CD8-positive, alpha-beta memory T cell (primary cell): ENCODE results near the gene EDC3. TPM values are rescaled to one million over a fixed set of nuclear protein-coding genes. Genes with fewer than 3 reads are reported as not detected.
A peak's percentile ranks its signal among the peaks of the same experiment; 100 is the strongest.

Experiments used
- CTCF ChIA-PET: fragments of 350-600 bp; sonication (Branson Sonifier 250); formaldehyde crosslinking; loops from one replicate; lab custom pipeline; 2021; ENCODE audit warnings: antibody characterized with exemption; lab: Charles Lee
- POLR2A ChIA-PET: fragments of 350-600 bp; sonication (Branson Sonifier 250); formaldehyde crosslinking; loops from one replicate; lab custom pipeline; 2021; ENCODE audit warnings: antibody characterized with exemption; lab: Charles Lee
- DNase-seq, 5 donors: peaks; one replicate each; pipeline versions ENCODE4 v3.0.0 to v3.0.0-alpha.2; 2020 to 2022; ENCODE audit warnings: mixed read lengths in 1 of 5
- H3K27ac ChIP-seq: one replicate; pipeline ENCODE4 v1.7.0; 2013; ENCODE audit warnings: low read depth, mild to moderate bottlenecking, low read length, moderate library complexity
- H3K27me3 ChIP-seq: 2 replicates; pipeline ENCODE4 v1.7.0; 2013; ENCODE audit warnings: low read length, mild to moderate bottlenecking; ENCODE audit not compliant: insufficient read depth, poor library complexity, severe bottlenecking
- H3K36me3 ChIP-seq: 2 replicates; pipeline ENCODE4 v1.7.0; 2013; ENCODE audit warnings: mild to moderate bottlenecking, low read length, moderate library complexity; ENCODE audit not compliant: insufficient read depth
- H3K4me1 ChIP-seq: 2 replicates; pipeline ENCODE4 v1.7.0; 2013; ENCODE audit warnings: mild to moderate bottlenecking, low read length, moderate library complexity; ENCODE audit not compliant: insufficient read depth
- H3K4me3 ChIP-seq: 2 replicates; pipeline ENCODE4 v1.7.0; 2013; ENCODE audit warnings: mild to moderate bottlenecking, low read length
- H3K9me3 ChIP-seq: 2 replicates; pipeline ENCODE4 v1.7.0; 2013; ENCODE audit warnings: mild to moderate bottlenecking, low read length
- H3K27ac Mint-ChIP-seq, 8 donors: one replicate each; pipeline ENCODE4 v1.8.0; 2020 to 2021; ENCODE audit warnings: mixed read lengths in 8 of 8, mild to moderate bottlenecking in 6 of 8, inconsistent platforms in 3 of 8, moderate library complexity in 3 of 8
- H3K27me3 Mint-ChIP-seq, 2 donors: one replicate each; pipeline ENCODE4 v1.8.0; 2020 to 2021; ENCODE audit warnings: mixed read lengths in 2 of 2, mild to moderate bottlenecking in 1 of 2, moderate library complexity in 1 of 2
- H3K36me3 Mint-ChIP-seq, 3 donors: one replicate each; pipeline ENCODE4 v1.8.0; 2020 to 2021; ENCODE audit warnings: mixed read lengths in 3 of 3, inconsistent platforms in 1 of 3, mild to moderate bottlenecking in 1 of 3
- H3K4me1 Mint-ChIP-seq, 3 donors: one replicate each; pipeline ENCODE4 v1.8.0; 2020 to 2021; ENCODE audit warnings: mixed read lengths in 3 of 3, inconsistent platforms in 1 of 3, mild to moderate bottlenecking in 1 of 3
- H3K4me3 Mint-ChIP-seq, 7 donors: one replicate each; pipeline ENCODE4 v1.8.0; 2020 to 2021; ENCODE audit warnings: mixed read lengths in 7 of 7, mild to moderate bottlenecking in 6 of 7, moderate library complexity in 4 of 7, inconsistent platforms in 2 of 7
- H3K9me3 Mint-ChIP-seq, 5 donors: one replicate each; pipeline ENCODE4 v1.8.0; 2020 to 2022; ENCODE audit warnings: mixed read lengths in 5 of 5, mild to moderate bottlenecking in 3 of 5, moderate library complexity in 2 of 5, inconsistent platforms in 1 of 5
- polyA plus RNA-seq: library from polyadenylated mRNA; unstranded; fragments of 300-500 nt; fragmentation: Illumina TruSeq; gene quantifications from one replicate; pipeline ENCODE4 v1.2.3, GENCODE V29; 2021
- total RNA-seq, 2 experiments: library from RNA; stranded (reverse); gene quantifications; one replicate each; pipeline ENCODE4 v1.2.3, GENCODE V29; 2021

The EDC3 gene
- total and polyA plus RNA-seq, 3 experiments from 2014 or later = 29.9 to 52.0 (median 50.9) TPM

GRCh38 chr15:74723754-74724334, 28.0 kb upstream of the EDC3 start:
- Mint-ChIP-seq H3K4me3 (peak overlapping the region in 2 of 7 donors; percentile 20 to 63), H3K4me1 (peaks cover 3 to 12% (median 7%) of the 10 kb centered on the region in 3 donors), H3K27me3 (peaks cover 8 to 9% of the 10 kb centered on the region in 2 donors), H3K27ac (peak overlapping the region in 1 of 8 donors; percentile 21), H3K9me3 (no peaks in the 10 kb centered on the region), H3K36me3 (no peaks in the 10 kb centered on the region)
- Histone ChIP-seq H3K36me3 (no peaks in the 10 kb centered on the region), H3K27me3 (peaks cover 3% of the 10 kb centered on the region), H3K4me1 (peaks cover 7% of the 10 kb centered on the region), H3K9me3 (no peaks in the 10 kb centered on the region), H3K4me3 (no peak overlapping the region), H3K27ac (no peak overlapping the region)
- peak in 2 of 5 donors; percentile 5 to 25 for DNase-seq
- POLR2A ChIA-PET = no interaction called here
- CTCF ChIA-PET = interaction anchor here (2.6 kb wide), 1 partner anchor 45 kb away, joined by 14 read pairs; no protein-coding TSS in a partner anchor

- no peaks in the 10 kb centered on the region for H3K36me3 ChIP-seq
- H3K27me3 ChIP-seq = peaks cover 3% of the 10 kb centered on the region
- no peaks in the 10 kb centered on the region for H3K9me3 ChIP-seq
- no peak overlapping the region for H3K4me3 ChIP-seq
- Mint-ChIP-seq H3K9me3 (no peaks in the 10 kb centered on the region), H3K4me3 (no peak overlapping the region), H3K4me1 (peaks cover 3 to 12% (median 7%) of the 10 kb centered on the region in 3 donors), H3K27ac (no peak overlapping the region), H3K27me3 (peaks cover 8 to 9% of the 10 kb centered on the region in 2 donors), H3K36me3 (no peaks in the 10 kb centered on the region)
- ChIA-PET POLR2A (no interaction called here), CTCF (no interaction called here)
- H3K27ac ChIP-seq = no peak overlapping the region
- no peak for DNase-seq
- H3K4me1 ChIP-seq = peaks cover 7% of the 10 kb centered on the region
Measured at GRCh38 chr15:74723187-74723586, 27.4 kb upstream of the EDC3 start.

GRCh38 chr15:74722591-74722990, 26.8 kb upstream of the EDC3 start:
- H3K27me3 Mint-ChIP-seq = peaks cover 8 to 9% of the 10 kb centered on the region in 2 donors
- no peaks in the 10 kb centered on the region for H3K36me3 ChIP-seq
- no peaks in the 10 kb centered on the region for H3K36me3 Mint-ChIP-seq
- H3K27me3 ChIP-seq = peaks cover 3% of the 10 kb centered on the region
- ChIA-PET CTCF (no interaction called here), POLR2A (no interaction called here)
- no peak for DNase-seq
- H3K4me1 ChIP-seq = peaks cover 7% of the 10 kb centered on the region
- peaks cover 3 to 12% (median 7%) of the 10 kb centered on the region in 3 donors for H3K4me1 Mint-ChIP-seq
- no peak overlapping the region for H3K27ac Mint-ChIP-seq
- no peak overlapping the region for H3K4me3 ChIP-seq
- no peak overlapping the region for H3K27ac ChIP-seq
- no peak overlapping the region for H3K4me3 Mint-ChIP-seq
- no peaks in the 10 kb centered on the region for H3K9me3 Mint-ChIP-seq
- no peaks in the 10 kb centered on the region for H3K9me3 ChIP-seq

GRCh38 chr15:74716651-74717050, 20.8 kb upstream of the EDC3 start:
- no peak overlapping the region for H3K27ac Mint-ChIP-seq
- H3K4me1 Mint-ChIP-seq = no peaks in the 10 kb centered on the region
- H3K4me1 ChIP-seq = no peaks in the 10 kb centered on the region
- no peaks in the 10 kb centered on the region for H3K27me3 ChIP-seq
- no peaks in the 10 kb centered on the region for H3K27me3 Mint-ChIP-seq
- H3K9me3 Mint-ChIP-seq = no peaks in the 10 kb centered on the region
- H3K36me3 ChIP-seq = no peaks in the 10 kb centered on the region
- H3K27ac ChIP-seq = no peak overlapping the region
- H3K4me3 Mint-ChIP-seq = no peak overlapping the region
- H3K4me3 ChIP-seq = no peak overlapping the region
- ChIA-PET CTCF (no interaction called here), POLR2A (no interaction called here)
- DNase-seq = no peak
- no peaks in the 10 kb centered on the region for H3K36me3 Mint-ChIP-seq
- no peaks in the 10 kb centered on the region for H3K9me3 ChIP-seq

GRCh38 chr15:74712311-74712710, 16.5 kb upstream of the EDC3 start:
- H3K27me3 ChIP-seq = no peaks in the 10 kb centered on the region
- Mint-ChIP-seq H3K4me1 (peaks cover 5 to 9% (median 6%) of the 10 kb centered on the region in 3 donors), H3K27me3 (peaks cover 2 to 4% of the 10 kb centered on the region in 2 donors), H3K4me3 (no peak overlapping the region), H3K27ac (no peak overlapping the region), H3K9me3 (no peaks in the 10 kb centered on the region), H3K36me3 (no peaks in the 10 kb centered on the region)
- ChIA-PET CTCF (no interaction called here), POLR2A (no interaction called here)
- H3K36me3 ChIP-seq = no peaks in the 10 kb centered on the region
- DNase-seq = no peak
- H3K4me3 ChIP-seq = no peak overlapping the region
- H3K9me3 ChIP-seq = no peaks in the 10 kb centered on the region
- H3K4me1 ChIP-seq = no peaks in the 10 kb centered on the region
- no peak overlapping the region for H3K27ac ChIP-seq

GRCh38 chr15:74710319-74711094, 14.7 kb upstream of the EDC3 start:
- H3K36me3 ChIP-seq = no peaks in the 10 kb centered on the region
- H3K27ac ChIP-seq = no peak overlapping the region
- ChIA-PET CTCF (no interaction called here), POLR2A (no interaction called here)
- Mint-ChIP-seq H3K4me1 (peaks cover 5 to 9% (median 6%) of the 10 kb centered on the region in 3 donors), H3K36me3 (no peaks in the 10 kb centered on the region), H3K27me3 (peaks cover 7 to 11% of the 10 kb centered on the region in 2 donors), H3K9me3 (no peaks in the 10 kb centered on the region), H3K27ac (peak overlapping the region in 5 of 8 donors; percentile 60 to 95 (median 70)), H3K4me3 (peak overlapping the region in 2 of 7 donors; percentile 23 to 24)
- H3K27me3 ChIP-seq = no peaks in the 10 kb centered on the region
- no peaks in the 10 kb centered on the region for H3K4me1 ChIP-seq
- DNase-seq = no peak
- H3K9me3 ChIP-seq = no peaks in the 10 kb centered on the region
- H3K4me3 ChIP-seq = no peak overlapping the region

- H3K27ac Mint-ChIP-seq = peak overlapping the region in 4 of 8 donors; percentile 60 to 95 (median 78)
- Histone ChIP-seq H3K27ac (no peak overlapping the region), H3K4me3 (no peak overlapping the region), H3K36me3 (no peaks in the 10 kb centered on the region), H3K4me1 (no peaks in the 10 kb centered on the region), H3K27me3 (no peaks in the 10 kb centered on the region), H3K9me3 (no peaks in the 10 kb centered on the region)
- no peak for DNase-seq
- H3K4me1 Mint-ChIP-seq = peaks cover 5 to 9% (median 6%) of the 10 kb centered on the region in 3 donors
- H3K36me3 Mint-ChIP-seq = no peaks in the 10 kb centered on the region
- CTCF ChIA-PET = no interaction called here
- H3K27me3 Mint-ChIP-seq = peaks cover 11 to 13% of the 10 kb centered on the region in 2 donors
- POLR2A ChIA-PET = no interaction called here
- H3K4me3 Mint-ChIP-seq = peak overlapping the region in 2 of 7 donors; percentile 23 to 24
- H3K9me3 Mint-ChIP-seq = no peaks in the 10 kb centered on the region
Measured at GRCh38 chr15:74709892-74710291, 14.1 kb upstream of the EDC3 start.

GRCh38 chr15:74709011-74709410, 13.2 kb upstream of the EDC3 start:
- Mint-ChIP-seq H3K4me3 (no peak overlapping the region), H3K36me3 (no peaks in the 10 kb centered on the region), H3K4me1 (peaks cover 5 to 9% (median 6%) of the 10 kb centered on the region in 3 donors), H3K27me3 (peaks cover 11 to 15% of the 10 kb centered on the region in 2 donors), H3K27ac (no peak overlapping the region), H3K9me3 (no peaks in the 10 kb centered on the region)
- Histone ChIP-seq H3K27ac (no peak overlapping the region), H3K9me3 (no peaks in the 10 kb centered on the region), H3K36me3 (no peaks in the 10 kb centered on the region), H3K4me3 (no peak overlapping the region), H3K27me3 (no peaks in the 10 kb centered on the region), H3K4me1 (no peaks in the 10 kb centered on the region)
- ChIA-PET POLR2A (no interaction called here), CTCF (no interaction called here)
- DNase-seq = no peak
